VCaP (cell line): Measurements from ENCODE around the gene CLDND1.

Source experiments
- H3K27ac ChIP-seq: fragments of 450-650 bp; 2 replicates; pipeline ENCODE4 v1.5.1; 2017
- TF ChIP-seq, protein P1 (sequence below): fragments of 450-650 bp; conservative IDR thresholded peaks from 2 replicates; pipeline ENCODE4 v1.5.1; 2017; ENCODE audit warnings: mild to moderate bottlenecking, moderate library complexity

Gene CLDND1

DNA sequence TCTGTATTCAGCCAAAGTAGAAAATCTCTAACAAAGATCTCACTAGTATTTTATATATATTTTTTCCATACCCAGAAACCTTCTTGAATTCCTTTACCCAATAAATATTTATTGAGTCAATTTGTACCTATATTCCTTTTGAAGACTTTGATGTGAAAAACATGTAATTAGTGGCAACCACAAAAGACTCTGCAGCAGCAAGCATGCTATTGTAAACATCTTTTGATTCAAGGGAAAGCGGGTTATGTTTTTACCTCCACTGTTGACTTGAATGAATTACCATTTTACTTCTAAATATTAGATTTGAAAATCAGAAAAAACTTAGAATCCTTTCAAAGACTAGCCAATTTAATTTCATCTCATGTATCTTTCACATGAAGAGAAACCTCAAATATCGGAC, 11.5 kb upstream of the CLDND1 start:
- TF ChIP-seq, protein P1, sequence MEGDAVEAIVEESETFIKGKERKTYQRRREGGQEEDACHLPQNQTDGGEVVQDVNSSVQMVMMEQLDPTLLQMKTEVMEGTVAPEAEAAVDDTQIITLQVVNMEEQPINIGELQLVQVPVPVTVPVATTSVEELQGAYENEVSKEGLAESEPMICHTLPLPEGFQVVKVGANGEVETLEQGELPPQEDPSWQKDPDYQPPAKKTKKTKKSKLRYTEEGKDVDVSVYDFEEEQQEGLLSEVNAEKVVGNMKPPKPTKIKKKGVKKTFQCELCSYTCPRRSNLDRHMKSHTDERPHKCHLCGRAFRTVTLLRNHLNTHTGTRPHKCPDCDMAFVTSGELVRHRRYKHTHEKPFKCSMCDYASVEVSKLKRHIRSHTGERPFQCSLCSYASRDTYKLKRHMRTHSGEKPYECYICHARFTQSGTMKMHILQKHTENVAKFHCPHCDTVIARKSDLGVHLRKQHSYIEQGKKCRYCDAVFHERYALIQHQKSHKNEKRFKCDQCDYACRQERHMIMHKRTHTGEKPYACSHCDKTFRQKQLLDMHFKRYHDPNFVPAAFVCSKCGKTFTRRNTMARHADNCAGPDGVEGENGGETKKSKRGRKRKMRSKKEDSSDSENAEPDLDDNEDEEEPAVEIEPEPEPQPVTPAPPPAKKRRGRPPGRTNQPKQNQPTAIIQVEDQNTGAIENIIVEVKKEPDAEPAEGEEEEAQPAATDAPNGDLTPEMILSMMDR, result no peak
- no peak overlapping the region for H3K27ac ChIP-seq

DNA sequence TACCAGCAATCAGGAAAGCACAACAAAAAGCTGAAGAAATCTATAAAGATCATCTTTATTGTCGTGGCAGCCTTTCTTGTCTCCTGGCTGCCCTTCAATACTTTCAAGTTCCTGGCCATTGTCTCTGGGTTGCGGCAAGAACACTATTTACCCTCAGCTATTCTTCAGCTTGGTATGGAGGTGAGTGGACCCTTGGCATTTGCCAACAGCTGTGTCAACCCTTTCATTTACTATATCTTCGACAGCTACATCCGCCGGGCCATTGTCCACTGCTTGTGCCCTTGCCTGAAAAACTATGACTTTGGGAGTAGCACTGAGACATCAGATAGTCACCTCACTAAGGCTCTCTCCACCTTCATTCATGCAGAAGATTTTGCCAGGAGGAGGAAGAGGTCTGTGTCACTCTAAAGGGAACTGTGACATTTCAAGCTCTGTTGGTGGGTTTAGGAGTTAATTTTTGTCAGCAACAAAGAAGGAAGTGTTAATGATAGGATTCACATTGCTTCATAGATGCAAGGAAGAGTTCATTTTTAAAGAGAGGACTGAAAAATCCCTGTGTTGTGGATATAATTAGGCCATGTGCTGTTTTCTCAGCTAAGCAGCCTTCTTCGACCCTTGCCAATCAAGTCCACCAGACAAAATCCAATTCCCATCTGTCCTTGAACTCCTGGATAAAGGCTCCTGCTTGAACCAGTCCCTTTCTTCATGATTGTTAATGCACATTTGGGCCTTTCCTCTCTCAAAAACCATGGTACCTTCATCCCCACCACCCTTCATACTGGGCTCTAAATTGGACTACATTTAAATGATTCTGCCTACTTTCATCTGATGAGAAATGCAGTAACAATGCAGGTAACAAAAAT, 10.2 kb upstream of the CLDND1 start:
- H3K27ac ChIP-seq, result no peak overlapping the region
- TF ChIP-seq, protein P1, result no peak

DNA sequence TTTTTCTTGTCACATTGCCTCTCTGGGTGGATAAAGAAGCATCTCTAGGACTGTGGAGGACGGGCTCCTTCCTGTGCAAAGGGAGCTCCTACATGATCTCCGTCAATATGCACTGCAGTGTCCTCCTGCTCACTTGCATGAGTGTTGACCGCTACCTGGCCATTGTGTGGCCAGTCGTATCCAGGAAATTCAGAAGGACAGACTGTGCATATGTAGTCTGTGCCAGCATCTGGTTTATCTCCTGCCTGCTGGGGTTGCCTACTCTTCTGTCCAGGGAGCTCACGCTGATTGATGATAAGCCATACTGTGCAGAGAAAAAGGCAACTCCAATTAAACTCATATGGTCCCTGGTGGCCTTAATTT, 9.6 kb upstream of the CLDND1 start:
- H3K27ac ChIP-seq, result no peak overlapping the region
- TF ChIP-seq, protein P1, result no peak

DNA sequence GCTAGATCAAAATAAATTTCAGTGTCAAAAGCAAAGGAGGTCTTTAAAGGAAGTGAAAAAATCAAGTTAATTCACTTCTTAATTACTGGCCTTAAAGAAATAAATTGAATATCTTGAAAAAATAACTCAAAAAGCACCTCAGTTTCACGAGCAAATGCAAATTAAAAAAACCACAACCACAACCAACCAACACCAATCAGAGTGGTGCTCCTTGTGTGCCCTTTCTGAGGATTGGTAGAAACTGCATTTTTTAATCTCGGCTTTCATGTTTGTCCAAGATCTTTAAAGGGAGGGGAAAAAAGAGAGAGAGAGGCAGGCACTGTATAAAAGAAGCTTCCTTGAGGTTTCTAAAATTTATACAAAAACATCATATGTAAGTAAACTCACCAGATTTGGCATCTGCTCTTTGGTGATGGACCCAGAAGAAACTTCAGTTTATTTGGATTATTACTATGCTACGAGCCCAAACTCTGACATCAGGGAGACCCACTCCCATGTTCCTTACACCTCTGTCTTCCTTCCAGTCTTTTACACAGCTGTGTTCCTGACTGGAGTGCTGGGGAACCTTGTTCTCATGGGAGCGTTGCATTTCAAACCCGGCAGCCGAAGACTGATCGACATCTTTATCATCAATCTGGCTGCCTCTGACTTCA, 9.0 kb upstream of the CLDND1 start, which contains the start of gene GPR15:
TSS of gene GPR15 (plus strand) at position 357 of the 653 bp plus-strand sequence. CDS start at position 413, 56 bp downstream.
- TF ChIP-seq, protein P1, result no peak
- no peak within 1 kb of the TSS for H3K27ac ChIP-seq

DNA sequence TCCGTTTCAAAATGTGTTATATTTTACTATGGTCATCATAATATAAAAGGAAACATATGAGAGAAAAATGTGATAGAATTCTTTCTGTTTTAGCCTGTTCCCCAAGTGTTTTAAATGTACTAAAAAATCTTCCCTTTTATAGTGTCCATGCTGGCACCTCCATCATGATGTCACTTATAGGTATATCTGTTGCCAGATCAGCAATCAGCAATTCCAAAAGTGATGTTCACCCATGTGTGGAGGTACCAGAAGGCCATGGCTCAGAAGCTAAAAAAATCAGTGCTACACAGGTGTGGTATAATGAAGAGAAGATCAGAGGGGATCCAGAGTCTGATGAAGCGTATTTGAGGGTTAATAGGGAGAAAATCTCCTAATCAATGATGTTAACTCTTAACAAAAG, 8.0 kb upstream of the CLDND1 start:
- TF ChIP-seq, protein P1, result no peak
- H3K27ac ChIP-seq, result no peak overlapping the region

DNA sequence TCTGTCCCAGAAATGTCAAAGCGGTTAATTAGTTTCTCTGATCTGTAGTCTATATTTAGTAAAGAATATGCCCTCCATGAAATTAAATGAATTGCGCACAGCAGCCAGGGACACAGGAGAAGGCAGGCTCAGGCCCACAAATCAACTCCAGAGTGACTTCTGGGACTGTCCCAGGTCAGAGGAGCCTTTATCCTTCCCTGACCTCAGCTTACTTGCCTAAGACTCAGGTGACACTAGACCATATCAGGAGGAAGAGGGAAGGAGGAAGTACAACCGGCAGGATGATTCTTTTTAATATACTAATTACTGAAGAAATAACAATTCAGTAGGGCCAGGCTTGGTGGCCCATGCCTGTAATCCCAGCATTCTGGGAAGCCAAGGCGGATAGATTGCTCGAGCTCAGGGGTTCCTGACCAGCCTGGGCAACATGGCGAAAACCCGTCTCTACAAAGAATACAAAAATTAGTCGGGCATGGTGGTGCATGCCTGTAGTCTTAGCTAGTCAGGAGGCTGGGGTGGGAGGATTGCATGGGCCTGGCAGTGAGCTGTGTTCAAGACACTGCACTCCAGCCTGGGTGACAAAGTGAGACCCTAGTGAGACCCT, 7.3 kb upstream of the CLDND1 start:
- TF ChIP-seq, protein P1, result no peak
- H3K27ac ChIP-seq, result no peak overlapping the region
